ENCODE results near the gene CORO2B.
"Not testable (repeated sequence)": the region's sequence is repeated elsewhere in the genome, so short reads cannot be mapped to it uniquely, and the experiment has no call there.

CORO2B gene

DNA sequence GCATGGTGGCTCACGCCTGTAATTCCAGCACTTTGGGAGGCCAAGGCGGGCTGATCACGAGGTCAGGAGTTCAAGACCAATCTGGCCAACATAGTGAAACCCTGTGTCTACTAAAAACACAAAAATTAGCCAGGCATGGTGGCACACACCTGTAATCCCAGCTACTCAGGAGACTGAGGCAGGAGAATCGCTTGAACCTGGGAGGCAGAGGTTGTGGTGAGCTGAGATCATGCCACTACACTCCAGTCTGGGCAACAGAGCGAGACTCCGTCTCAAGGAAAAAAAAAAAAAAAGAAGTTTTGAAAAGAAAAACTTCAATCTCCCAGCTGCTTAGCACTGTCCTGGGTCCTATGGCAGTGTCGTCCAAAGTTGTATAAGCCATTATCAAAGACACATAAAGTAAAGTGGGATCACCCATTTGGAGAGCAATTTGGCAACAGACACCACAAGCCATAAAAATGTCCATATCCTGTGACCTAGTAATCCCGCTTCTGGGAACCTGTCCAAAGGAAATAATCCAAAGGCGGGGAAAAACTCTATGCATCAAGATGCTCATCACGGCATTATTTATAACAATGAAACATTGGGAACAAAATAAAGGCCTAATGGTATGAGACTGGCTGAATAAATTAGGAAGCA, 26.2 kb downstream of the CORO2B start:
- H3K4me3 ChIP-seq (ENCODE audit: low read depth, low read length): not testable (repeated sequence)

DNA sequence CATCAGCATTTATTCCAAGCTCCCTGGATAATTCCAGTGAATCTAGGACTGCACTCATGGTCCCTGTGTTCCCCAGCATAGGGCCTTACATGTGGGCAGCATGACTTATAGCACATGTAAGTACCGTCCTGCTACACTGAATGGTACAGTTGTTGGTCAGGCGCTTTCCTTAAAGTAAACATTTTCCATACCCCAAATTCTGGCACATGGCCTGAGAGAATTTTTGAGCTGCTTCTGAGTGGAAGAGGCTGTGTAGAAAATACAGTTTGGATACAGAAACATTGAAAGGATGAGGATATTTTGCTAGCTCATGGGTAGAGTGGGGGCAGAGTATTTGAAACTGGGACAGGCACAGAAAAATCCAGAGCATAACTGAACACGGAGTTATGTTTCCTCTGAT, 27.6 kb downstream of the CORO2B start:
- H3K4me3 ChIP-seq (ENCODE audit: low read depth, low read length): no peak overlapping the region

DNA sequence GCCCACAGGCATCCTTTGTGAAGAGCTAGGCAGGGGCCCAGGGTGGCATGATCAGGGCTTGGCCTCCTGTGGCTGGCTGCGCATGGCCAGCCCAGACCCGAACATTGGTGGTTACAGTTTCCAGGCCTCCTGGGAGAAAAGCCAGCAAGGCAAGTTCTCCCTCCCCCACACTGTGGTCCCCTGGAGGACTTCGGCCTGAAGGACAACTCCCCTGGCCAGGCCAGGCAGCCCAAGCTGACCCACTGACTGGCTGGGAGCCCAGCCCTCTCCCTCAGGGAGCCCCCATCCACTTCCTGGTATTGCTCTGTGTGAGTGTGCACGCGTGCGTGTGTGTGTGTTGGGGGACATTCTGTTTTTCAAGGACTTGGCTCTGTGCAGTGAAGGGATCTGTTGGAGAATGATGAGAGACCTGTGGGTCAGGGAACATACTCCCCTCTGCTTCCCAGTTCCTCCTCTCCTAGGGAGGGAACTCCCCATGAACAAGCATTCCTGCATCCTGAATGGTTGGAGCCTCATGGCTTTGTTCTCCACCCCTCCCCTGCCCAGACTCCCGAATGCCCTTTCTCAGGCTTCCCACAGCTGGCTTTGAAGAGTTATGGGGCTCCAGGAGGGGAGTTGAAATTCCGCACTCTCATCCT, 29.5 kb downstream of the CORO2B start:
- no peak overlapping the region for H3K4me3 ChIP-seq (ENCODE audit: low read depth, low read length)

DNA sequence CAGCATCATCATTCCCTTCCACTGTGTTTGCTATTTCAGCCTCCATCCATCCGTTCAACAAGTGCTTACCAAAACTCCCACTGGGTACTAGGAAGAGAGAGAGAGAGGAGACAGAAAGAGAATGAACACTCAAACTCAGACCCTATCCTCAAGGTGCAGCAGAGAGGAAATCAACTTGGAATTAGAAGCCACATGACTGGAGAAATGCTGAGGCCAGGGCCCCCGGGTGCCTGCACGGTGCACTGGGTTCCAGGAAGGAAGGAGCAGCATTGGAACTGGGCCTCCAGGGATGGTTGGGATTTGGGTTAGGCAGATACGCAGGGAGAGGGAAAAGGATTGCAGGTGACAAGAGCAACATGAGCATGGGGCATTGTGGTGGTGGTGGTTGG, 30.0 kb downstream of the CORO2B start:
- H3K4me3 ChIP-seq (ENCODE audit: low read depth, low read length): no peak overlapping the region

DNA sequence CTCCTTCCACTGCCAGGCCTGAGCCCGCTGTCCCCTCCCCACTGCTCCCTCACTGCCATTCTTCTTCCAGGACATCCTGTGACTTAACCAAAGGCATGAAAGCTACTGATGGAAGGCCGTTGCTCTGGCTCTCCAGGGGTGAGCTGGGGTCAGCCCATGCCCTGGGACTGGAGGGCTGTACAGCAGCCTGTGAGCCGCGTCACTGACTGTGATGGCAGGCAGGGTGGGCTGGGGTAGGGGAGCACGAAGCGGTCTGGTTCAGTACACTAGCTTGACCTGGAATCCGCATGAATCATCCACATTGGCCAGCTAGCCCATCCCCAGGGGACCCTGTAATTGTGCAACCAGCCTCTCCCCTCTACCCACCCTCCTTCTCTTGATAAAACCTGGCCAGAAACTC, 30.8 kb downstream of the CORO2B start:
- H3K4me3 ChIP-seq (ENCODE audit: low read depth, low read length): no peak overlapping the region

DNA sequence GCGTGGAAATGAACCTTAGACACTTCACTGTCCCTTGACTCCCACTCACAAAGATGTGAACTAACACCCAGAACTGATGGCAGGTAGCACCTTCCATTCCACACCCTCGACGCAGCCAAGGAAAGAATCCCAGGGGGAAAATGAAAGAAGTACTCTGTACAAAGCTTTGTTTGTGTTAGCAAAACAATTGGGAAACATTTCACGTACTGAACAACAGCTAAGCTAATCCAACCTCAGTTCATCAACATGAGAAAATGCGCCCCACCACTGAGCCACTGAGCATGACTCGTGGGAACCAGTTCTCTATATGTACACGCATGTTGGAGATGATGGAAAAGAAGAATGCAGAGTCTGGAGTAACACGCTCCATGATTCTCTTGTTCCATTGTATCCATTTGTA, 32.0 kb downstream of the CORO2B start:
- no peak overlapping the region for H3K4me3 ChIP-seq (ENCODE audit: low read depth, low read length)

DNA sequence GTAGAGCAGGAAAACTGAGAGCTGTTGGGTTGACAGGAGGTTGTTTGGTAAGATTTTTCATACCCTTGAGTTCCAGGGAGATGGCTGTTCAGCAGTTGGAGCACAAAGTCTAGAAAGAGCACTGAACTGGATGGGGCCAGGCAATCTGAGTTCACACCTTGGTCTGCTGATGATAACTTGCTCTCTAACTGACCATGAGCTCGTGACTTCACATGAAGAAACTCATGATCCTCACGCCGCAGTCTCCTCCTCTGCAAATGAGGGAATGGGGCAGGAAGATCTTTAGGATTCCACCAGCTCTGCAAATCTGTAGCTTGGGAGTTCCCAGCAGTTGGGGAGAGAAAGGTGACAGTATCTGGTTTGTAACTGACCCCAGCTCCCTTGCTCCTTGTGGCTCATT, 33.7 kb downstream of the CORO2B start:
- no peak overlapping the region for H3K4me3 ChIP-seq (ENCODE audit: low read depth, low read length)

DNA sequence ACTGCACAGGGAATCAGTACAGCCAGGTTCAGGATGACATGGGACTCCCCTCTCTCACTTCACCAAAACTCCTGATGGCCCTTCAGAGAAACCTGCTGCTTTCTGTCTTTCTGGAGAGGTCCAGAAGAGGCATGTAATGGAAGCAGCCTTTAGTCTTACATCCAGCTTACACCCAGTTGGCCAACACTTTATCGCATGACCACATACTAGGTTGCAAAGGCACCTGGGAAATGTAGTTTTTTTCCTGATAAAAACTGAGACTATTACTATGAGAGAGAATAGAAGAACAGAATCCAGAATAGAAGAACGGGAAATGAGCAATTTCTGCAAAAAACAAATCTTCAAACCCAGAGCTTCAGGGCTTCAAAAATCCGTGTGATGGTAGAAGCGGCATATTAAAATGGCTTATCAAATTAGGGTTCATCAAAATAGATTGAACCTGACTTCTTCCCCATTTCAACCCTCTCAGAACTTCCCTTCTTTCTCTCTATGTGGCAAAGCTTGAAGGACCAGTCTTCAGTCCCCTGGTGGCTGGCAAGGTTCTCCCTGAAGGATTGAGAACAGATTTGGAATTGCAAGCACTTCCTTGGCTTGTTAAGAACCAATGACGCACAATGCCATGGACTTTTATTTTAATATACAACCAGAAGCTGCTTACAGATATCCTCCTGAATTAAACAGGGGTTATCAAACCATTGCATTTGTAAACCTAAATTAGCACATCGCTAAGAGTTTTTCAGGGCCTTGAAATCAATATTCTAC, 34.4 kb downstream of the CORO2B start:
- no peak overlapping the region for H3K4me3 ChIP-seq (ENCODE audit: low read depth, low read length)

DNA sequence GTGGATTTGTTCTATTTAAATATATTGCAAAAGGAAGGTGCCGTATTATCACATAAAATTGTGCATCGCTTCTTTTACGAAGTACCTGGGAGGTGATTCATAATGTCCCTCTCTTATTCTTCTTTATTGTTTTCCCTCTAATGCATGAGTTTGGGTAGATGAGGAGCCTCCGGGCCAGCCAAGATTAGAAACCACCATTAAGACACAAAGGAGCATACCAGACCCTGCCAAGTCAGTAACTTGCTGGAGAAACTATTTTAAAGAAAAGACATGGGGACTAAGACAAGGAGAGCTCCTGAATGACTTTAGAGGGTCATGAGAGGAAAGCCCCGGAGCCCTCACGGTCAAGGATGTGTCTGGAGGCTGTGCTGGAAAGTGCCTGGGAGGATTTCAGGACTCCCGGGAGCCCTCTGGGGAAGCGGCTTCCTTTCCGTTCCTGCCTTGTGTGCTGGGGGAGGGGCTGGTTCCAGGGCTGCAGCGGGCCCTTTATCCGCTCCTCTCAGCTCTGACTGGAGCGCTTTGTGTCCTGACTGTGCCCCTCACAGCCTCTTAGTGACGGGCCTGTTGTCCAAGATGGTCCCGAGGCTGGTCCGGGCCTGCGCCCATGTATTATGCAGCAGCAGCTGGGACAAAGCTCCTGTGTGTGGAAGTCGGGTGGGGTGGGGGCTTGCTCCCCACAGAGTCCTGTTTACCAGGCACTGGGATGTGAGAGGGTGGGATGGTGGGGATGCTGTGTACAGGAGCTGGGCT, 35.7 kb downstream of the CORO2B start:
- no peak overlapping the region for H3K4me3 ChIP-seq (ENCODE audit: low read depth, low read length)

DNA sequence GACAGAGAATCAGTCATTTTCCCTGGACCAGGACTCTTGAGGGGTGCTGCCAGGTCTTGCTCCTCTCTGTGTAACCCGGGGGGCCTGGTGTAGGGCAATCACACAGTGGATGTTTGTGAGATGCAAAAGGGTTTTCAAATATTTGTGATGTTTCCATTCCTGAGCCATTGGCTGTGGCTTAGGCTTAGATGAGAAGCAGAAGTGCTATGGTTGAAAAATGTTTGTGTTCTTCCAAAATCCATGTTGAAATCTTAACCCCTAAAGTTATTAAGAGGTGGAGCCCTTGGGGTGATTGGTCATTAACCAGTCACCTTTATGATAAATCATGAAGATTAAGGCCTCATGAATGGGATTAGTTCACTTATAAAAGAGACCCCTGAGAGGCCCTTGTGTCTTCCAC, 36.5 kb downstream of the CORO2B start:
- H3K4me3 ChIP-seq (ENCODE audit: low read depth, low read length): no peak overlapping the region

DNA sequence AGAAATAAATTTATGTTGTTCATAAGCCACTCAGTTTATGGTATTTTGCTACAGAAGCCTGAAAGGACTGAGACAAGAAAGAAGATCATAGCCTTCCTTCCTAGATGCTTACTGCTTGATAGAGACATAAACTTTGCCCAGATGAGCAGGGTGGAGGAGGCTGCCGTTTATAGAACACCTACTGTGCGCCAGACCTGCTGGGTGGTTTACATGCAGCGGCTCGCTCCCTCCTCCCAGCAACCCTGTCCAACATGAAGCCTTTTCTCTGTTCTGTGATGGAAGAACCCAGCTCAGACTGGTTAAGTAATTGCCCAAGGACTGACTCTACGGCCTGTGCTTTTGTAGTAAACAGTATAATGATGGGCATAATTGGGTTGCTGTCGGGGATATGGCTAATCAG, 37.0 kb downstream of the CORO2B start:
- no peak overlapping the region for H3K4me3 ChIP-seq (ENCODE audit: low read depth, low read length)

DNA sequence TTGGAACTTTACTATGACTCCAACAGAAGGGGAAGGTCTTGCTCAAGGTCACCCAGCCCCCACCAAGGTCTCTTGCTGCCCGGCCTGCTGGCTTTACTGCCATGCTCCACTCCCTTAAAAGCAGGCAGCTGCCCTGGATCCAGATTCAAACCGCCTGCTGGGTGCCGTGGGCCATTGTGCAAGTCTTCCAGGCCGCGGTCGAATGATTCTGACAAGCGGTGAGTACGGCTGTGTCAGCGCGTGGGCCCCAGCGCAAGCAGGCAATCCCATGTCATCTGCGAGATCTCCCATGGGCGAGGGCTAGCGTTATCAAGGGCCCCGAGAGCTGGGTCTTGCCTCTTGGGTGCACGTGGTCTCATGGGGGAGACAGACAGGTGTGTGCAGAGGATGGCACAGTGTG, 37.6 kb downstream of the CORO2B start:
- no peak overlapping the region for H3K4me3 ChIP-seq (ENCODE audit: low read depth, low read length)

DNA sequence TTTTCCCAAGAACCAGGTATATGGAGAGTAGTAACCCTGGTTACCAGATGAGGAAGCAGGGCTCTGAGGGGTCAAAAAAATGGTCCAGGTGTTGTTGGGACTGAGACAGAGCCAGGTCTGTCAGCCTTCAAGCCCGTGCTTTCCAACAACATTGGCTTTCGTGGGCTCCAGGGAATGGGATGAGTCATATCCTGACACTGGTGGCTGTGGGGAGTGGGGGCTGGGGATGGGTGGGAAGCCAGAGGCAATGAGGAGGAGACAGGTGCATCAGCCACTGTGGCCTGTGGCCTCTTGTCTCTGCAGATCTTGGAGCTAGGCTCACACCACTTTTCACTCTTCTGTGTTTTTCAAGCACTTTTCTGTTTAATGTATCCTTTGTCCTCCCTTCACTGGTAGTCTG, 38.2 kb downstream of the CORO2B start:
- no peak overlapping the region for H3K4me3 ChIP-seq (ENCODE audit: low read depth, low read length)

DNA sequence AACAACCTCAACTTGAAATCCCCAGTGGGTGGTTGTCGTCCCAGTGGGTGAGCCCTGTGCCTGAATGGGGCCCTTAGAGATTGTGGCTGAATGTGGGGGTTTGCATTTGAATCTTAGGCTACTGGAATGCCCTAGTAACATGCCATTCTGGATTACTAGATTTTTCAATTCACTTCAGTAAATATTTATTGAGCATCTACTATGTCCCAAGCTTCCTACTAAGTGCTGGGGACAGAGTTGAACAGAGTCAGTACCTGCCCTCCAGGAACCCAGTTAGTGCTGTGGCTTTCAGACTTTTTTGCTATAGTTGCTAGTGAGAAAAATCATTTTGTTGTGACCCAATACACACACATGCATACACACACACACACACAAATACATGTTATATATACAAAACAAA, 39.0 kb downstream of the CORO2B start:
- no peak overlapping the region for H3K4me3 ChIP-seq (ENCODE audit: low read depth, low read length)

DNA sequence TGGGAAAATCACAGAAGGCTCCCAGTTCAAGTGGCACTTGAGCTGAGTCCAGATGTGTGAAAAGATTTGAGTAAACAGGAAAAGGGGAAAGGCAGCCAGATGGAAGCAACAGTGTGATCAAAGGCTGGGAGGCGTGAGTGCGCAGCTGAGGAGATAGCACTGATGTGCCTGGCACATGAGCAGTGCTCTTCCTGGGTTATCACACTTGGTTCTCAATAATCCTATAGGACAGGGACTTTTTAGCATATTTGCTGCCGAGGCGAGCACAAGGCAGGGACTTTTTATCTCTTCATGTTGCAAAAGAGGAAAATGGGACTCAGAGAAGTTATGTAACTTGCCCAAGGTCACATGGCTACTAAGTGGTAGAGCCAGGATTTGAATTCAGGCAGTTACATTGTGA, 39.6 kb downstream of the CORO2B start:
- H3K4me3 ChIP-seq (ENCODE audit: low read depth, low read length): no peak overlapping the region

DNA sequence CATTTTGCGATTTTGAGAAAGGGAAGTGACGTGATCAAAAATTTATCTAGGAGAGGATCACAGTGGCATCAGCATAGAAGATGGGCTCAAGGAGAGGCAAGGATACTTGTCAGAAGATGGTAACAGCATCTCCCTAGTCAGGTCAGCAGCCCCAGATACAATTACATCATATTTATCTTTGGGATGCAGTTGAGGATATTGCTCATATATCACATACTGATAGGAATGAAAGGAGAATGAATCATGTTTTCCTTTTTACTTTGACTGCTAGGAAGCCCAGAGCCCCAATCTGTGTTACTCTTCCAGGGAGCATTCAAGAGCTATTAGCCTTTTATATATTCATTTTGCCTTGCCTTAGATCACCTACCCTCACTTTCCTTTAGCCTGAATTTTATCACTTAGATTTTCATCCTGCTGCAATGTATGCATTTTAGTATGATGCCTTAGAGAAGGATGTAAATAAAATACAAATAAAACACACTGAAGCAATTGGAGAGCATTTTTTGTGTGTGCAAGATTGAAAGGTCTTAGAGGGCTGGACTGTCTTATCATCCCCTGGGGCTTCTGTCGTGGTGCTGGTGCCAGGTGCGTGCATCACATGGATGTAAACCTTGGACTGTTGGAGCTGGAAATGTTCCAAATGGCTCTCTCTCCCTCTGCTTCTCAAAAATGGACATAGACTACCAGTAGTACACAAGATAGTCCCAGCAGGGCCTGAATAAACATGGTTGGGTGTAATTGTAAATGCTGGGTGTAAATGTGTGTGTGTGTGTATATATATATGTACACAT, 40.3 kb downstream of the CORO2B start:
- H3K4me3 ChIP-seq (ENCODE audit: low read depth, low read length): no peak overlapping the region

DNA sequence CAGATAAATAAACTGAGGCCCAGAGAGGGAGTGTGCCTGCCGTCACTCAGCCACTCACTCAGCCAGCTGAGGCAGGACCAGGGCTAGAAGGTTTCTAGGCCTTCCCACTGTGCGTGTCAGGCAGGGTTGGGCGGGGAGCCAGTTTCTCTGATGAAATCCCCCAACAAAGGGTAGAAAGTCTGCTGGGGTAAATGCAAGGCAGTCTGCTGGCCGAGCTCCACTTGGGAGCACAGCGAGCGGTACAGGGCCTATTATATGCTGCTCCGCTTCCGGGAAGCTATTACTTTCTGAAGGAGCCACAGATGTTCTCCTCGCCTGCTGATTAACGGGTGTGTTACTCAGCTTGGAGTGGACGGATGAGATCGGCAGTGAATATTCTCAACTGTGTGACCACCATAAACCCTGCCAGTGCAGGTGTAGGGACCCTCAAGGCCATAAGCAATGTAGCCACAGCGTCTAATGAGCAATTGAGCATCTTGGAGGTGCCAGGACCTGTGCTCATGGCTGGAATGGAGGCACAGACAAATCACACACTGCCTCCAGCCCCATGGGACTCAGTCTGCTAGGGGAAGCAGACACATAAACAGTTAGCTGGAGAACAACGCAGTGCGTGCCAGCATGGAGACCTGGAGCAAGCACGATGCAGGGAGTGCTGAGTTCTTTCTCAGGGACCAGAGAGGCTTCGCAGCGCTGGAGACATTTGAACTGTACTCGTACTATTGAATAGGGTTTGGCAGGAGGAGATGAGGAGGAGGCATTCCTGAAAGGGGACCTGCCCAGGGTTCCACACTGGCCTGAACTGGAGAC, 42.1 kb downstream of the CORO2B start:
- H3K4me3 ChIP-seq (ENCODE audit: low read depth, low read length): no peak overlapping the region

DNA sequence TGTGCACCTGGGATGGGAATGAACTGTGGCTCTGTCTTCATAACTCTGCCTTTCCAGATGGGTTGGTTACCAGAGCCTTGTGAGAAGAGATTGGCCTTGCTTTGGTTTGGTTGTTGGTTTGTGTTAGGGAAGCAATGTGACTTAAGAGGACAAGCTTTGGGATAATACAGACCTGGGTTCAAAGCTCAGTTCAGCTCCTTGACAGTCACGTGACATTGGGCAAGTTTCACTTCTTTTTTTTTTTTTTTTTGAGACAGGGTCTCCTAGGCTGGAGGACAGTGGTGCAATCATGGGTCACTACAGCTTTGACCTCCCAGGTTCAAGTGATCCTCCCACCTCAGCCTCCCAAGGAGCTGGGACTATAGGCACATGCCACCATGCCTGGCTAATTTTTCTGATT, 42.7 kb downstream of the CORO2B start:
- H3K4me3 ChIP-seq (ENCODE audit: low read depth, low read length): no peak overlapping the region

DNA sequence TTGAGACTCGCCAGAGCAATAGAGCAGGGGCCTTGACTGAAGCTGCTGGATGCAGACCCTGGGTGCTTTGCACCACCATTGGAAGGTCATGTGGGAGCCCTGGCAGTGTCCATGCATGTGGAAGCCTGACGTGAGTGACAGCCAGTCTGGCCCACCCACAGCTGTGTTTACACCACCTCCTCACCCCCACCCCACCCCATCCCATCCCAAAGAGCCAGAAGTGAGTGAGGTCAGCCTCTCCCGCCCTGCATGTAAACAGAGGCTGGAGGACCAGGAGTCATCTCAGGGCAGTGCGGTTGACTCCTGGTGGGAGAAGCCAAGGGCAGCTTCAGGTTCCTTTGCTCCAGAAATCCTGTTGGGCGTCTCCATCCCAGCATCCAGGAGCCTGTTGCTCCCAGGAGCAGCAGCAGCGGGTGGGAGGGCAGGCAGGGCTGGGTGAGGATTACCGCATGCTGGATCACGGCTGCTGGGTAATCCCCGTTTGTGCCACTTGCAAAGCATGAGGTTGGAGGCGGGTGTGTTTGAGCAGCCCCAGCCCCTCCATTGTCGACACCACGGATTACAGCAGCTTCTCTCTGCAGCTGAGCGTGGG, 44.6 kb downstream of the CORO2B start:
- H3K4me3 ChIP-seq (ENCODE audit: low read depth, low read length): no peak overlapping the region

DNA sequence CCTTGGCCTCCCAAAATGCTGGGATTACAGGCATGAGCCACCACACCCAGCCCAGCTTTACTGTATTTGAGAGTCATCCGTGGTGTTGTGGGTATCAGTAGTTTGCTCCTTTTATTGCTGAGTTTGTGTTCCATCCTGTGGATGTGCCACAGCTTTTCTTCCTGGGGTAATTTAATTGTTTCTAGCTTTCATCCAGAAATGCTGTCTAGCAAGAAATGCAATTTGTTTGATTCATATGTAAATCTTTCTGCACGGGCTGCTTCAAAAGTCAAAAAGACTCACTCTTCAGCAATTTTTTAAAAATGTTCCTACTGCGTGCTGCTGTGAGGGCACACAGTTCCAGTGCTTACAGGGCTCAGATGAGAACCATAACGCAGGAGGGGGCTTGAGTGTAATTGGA, 47.1 kb downstream of the CORO2B start:
- no peak overlapping the region for H3K4me3 ChIP-seq (ENCODE audit: low read depth, low read length)
